GM23248 (cell line): Measurements from ENCODE around the gene LAPTM5.

ENCODE experiments used
- EZH2 ChIP-seq: fragments of 200-600 bp; sonication (generic); IDR thresholded peaks from 2 replicates; pipeline ENCODE4 v1.6.1; 2018; ENCODE audit warnings: antibody characterized with exemption, mild to moderate bottlenecking; ENCODE audit not compliant: insufficient read depth, poor library complexity, severe bottlenecking
- EZH2phosphoT487 ChIP-seq: fragments of 200-600 bp; sonication (generic); IDR thresholded peaks from 2 replicates; pipeline ENCODE4 v1.6.1; 2018; ENCODE audit warnings: antibody characterized with exemption, moderate library complexity, mild to moderate bottlenecking, low read depth; ENCODE audit not compliant: insufficient read depth

- TF ChIP-seq EZH2 (no peak), EZH2phosphoT487 (no peak)
Measured at GRCh38 chr1:30738040-30738714, 19.4 kb downstream of the LAPTM5 start.
